Stimulated activated CD4-positive, alpha-beta T cell treated with anti-CD3 and anti-CD28 coated beads, TNF-alpha, amount 100 ng/mL, for 1 hour (primary cell): ENCODE data around the gene ANKS1B.

ENCODE experiments used
- DNase-seq, 3 donors: peaks; one replicate each; pipeline ENCODE4 v3.0.0-alpha.2; 2020; ENCODE audit warnings: low read depth in 3 of 3, low spot score in 1 of 3

The ANKS1B gene

DNA sequence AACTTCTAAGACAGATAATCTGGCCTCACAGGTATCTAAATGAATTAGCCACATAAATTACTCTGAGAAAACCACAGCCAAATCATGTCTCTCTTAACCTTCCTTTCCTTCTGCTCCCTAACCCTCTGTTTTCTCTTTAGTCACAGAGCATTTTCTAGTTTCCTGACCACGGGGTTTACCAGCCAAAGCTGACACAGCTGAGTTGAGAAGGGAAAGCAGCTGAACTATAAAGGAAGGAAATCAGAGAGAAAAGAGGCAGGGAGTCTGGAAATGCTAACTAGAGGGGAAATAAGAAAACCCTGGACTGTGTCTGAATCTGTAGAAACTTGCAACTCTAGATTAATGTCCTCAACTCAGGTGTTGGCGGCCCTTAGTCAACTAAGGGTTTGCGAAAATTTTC lies 24.4 kb downstream of the ANKS1B start:
- DNase-seq: no peak

DNA sequence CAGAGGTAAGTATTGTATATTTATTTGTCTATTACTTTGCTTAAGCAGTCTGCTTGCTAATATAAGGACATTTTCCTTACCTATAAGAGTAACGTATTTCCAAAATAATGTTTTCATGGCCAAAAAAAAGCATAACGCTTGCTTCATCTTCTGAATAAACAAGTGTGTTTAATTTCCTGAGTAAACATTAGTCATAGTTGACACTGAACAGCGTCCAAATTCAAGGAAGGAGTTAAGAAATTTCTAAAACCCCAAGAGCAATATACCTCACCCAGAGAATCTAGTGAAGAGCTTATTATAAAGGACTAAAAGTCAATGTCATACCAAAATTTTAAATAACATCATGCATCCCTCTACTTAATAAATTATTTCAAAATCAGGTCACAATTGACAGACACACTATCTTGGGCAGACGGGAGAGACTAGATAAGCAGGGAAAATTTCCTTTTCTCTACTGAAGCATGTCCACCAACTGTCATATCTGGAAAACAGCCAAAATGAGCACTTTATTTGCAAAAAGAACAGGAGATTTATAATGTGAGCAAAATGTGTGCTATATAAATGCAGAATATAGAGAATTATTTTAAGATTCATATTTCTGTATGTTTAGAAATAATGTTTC lies 25.1 kb downstream of the ANKS1B start:
- no peak for DNase-seq

DNA sequence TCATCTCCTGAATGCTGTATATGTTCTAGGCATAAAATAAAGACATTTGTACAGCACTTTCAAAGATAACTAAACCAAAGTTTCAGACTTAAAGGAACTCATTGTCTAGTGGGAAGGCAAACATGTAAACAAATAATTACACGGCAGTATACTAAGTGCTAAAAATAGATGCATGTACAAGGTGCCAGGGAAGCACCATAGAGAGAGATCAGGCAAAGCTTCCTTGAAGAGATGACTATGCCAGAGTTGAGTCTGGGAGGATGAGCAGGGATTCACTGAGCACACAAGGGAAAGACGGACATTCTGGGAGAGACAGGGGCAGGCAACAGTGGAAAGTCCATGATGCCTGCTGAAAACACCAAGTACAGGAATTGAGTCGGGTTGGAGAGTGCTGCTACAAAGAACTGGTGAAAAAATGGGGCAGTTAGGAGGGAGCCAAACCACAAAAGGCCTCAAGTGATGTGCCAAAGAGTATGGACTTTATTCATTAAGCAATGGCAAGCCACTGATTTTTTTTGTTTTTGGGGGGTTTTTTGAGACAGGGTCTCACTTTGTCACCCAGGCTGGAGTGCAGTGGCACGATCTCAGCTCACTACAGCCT lies 26.8 kb downstream of the ANKS1B start:
- no peak for DNase-seq

DNA sequence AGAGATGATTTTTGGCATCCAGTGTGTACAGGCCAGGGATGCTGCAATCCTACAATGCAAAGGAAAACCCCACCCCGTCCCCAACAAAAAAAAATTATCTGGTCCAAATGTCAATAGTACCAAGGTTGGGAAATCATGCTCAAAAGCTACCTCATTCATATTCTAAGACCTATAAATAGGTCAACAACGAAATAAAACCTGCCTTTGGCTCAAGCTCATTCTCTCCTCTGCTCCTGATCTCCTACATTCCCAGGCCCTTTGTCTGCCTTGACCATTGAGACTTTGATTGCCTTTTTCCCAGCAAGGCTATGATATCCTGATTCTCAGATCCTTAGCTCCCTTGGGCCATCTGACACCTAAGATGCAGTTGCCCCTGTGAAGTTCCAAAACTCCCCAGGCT lies 30.0 kb downstream of the ANKS1B start:
- DNase-seq: no peak

DNA sequence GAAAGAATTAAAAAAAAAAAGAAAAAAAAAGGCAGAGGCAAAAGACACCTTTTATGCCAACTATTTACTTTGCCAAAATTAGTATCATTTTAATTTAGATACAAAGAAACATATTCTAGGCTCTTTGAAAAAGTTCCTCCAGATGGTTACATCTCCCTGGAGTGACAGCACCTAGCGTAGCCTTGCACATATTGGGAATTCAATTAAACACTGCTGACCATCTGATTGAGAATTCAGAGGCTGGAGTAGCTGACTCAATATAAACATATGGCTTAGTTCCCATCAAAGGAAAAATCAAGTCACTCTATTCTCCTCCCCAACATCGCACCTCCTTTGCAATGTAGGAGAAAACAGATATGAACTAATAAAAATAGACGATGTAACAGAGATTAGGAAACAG lies 36.4 kb downstream of the ANKS1B start:
- DNase-seq: no peak

DNA sequence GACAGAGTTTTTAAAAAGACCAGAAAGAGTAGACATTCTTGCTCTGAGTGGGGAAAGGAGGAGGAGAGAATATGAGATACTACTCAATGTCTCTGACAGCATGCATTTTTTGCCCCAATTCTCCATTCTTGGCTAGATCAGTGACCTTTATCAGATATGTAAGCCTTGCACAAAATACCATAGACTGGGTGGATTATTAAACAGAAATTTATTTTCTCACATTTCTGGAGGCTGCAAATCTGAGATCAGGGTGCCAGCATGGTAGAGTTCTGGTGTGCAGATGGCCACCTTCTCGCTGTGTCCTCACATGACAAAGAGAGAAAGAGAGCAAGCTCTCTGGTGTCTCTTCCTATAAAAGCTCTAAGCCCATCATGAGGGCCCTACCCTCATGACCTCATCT lies 38.6 kb downstream of the ANKS1B start:
- no peak for DNase-seq

DNA sequence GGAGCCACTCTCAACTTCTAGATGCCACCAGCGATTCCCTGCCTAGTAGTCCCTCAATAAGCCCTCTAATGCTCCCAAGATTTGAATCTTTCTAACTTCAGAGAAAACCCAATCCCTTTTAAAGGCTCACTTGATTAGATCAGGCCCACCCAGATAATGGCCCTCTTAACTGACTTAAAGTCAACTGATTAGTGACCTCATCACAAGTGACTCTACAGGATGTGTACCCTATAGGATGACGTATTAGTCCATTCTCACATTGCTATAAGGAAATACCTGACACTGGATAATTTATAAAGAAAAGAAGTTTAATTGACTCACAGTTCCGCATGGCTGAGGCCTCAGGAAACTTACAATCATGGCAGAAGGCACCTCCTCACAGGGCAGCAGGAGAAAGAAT lies 49.1 kb downstream of the ANKS1B start:
- DNase-seq: no peak

DNA sequence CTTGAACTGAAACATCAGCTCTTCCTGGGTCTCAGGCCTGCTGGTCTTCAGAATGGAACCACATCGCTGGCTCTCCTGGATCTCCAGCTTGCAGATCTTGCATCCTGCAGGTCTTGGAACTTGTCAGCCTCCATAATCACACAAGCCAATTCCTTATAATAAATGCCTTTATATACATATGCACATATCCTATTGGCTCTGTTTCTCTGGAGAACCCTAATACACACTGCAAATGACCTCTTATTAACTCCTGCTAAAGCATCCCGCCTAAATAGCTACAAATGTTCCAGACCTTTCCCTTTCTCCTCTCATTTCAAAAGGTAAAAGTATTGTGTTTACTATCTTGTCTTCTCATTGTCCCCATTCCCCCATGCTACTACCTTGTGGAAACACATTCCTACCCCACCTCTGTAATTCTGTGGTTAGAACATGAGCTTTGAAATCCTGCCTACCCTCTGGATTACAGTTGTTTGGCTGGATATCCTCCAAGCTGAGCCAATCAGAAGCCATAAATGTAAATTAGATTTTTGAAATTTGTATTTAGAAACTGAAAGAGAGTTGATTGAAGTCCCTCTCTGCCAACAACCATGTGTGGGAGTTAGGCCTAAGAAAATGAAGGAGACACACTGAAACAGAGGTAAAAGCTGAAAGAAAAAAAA lies 58.1 kb downstream of the ANKS1B start:
- DNase-seq: no peak

DNA sequence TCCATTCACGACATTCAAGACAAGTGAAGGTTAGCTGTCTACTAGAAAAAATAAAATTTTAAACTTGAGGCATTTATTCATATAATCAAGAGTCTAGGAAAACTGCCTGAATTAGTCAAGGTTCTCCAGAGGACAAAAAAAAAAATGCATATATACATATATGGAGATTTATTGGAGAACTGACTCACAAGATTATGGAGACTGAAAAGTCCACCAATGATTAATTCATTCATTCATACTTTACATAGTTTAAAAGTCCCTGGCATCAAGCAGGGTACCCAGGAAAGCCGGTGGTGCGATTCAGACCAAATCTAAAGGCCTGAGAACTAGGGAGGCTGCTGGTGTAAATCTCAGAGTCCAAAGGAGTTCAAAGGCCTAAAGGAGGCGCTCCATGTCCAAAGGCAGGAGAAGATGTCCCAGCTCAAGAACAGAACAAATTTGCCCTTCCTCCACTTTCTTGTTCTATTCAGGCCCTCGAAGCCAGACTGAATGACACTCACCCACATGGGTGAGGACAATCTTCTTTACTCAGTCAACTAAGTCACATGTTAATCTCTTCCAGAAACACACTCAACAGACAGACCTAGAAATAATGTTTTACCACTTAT lies 64.3 kb downstream of the ANKS1B start:
- DNase-seq: no peak

DNA sequence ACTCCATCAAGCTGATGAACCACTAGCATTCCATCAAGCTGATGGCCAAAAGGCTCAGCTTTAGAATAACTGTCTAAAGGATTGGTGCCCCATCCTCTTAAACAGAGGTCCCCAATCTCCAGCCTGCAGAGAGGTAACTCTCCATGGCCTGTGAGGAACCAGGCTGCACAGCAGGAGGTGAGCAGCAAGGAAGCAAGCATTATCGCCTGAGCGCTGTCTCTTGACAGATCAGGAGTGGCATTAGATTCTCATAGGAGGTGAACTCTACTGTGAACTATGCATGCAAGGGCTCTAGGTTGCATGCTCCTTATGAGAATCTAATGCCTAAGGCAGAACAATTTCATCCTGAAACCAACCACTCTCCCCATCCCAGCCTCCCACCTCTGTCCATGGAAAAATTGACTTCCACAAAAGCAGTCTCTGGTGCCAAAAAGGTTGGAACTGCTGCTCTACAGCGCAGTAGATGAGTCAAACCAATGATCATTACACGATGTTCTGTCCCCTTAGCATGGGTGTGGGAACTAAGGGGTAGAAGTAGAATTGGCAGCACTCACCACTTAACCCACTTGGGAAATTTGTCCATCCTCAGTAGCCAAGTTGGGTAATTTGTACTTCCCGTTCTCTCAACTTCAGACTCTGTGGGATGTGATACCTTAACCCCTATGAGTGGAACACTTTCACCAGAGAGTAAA lies 66.9 kb downstream of the ANKS1B start:
- DNase-seq: no peak

DNA sequence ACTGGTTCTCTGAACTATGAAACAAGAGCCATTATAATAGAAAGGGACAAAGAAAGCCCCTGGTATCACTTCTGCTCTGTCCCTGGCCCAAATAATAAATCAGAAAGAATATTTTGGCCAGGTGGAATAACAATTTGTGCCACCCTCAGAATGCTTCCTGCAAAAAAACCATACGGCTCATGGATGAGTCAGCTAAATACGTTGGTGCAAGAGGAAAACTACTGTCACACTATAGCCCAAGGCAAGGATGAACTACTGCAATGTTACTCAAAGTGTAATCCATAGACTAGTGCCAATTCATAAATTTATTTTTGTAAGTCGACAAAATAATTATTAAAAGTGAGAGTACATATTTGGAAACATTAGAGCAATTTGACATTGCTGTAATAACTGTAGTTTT lies 68.2 kb downstream of the ANKS1B start:
- no peak for DNase-seq

DNA sequence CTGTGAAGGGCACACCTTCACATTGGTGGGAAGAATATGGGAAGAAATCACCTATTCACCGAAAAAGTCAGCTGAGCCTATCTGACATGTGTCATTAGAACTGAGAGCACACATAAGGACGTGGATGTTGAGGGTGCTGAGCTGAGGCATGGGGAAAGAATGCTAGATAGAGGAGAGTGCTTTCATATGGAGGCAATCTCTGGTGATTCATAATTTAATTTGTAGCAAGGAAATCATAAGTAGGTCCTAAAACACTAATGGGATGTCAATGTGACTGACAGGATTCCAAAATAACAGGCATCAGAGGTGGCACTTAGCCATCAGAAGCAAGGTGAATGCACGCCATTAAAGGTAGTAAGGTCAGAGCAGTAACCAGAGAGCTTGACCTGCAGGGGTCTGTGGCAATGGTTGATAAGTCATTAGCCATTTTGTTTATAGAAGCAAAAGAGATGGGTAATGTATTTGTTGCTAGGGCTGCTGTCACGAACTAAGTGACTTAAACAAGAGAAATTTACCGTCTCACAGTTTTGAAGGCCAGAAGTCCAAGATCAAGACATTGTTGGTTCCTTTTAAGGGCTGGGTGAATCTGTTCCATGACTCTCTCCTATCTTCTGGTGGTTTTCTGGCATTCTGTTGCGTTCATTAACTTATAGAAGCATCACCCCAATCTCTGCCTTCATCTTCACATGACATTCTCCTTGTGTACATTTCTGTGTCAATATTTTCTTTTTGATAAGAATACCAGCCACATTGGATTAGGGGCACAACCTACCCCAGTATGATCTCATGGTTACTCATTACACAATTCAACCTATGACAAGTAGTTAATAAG lies 69.3 kb downstream of the ANKS1B start:
- no peak for DNase-seq

DNA sequence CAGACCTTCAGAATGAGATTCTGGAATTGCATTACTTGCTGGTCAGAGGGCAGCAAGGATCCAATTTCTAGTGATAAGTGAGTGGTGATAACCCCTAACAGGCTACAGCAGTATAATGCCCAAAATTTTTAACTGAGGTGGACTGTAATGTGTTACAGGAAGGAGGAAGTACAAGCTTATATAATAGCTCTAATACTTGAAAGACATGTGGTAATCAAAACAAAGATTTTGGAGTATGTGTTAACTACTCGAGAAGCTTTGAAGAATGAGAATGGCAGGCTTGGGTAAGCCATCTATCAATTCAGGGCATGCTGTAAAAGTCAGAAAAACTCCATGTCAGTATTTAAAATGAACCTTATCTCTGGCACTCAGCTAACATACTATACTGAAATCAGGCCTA lies 70.5 kb downstream of the ANKS1B start:
- no peak for DNase-seq

DNA sequence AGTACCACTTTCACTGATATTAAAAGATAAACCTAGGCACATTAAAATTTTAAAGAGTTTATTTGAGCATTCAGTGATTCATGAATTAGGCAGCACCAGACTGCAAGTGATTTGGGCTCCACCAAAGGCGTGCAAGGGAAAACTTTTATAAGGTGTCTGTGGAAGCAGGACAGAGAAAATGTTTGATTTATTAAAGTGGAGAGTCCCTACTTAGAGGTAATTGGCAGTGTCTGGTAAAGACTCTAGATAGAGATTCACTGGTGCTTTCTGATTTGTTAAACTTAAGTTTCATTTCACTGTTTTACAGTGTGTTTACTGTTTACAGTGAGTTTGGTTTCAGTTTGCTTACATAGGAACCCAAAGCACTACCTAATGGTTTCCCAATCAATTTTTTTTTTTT lies 72.8 kb downstream of the ANKS1B start:
- no peak for DNase-seq

DNA sequence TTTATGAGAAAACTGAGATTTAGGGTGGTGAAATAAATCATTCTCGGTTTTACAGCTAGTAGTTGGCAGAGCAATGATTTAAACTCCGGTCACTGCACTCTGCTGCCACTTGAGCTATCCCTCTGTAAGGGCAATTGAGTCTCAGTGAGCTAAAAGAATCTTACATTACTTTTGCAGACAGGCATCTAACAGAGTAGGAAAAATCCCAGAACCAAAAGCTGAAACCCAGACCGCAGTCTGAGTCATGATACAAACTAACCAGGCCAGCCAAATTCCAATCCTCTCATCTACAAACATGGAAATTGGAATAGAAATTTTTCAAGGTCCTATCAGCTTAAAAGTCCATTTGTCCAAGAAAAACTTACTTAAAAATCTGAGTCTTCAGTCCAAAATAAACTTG lies 73.7 kb downstream of the ANKS1B start:
- DNase-seq: no peak

DNA sequence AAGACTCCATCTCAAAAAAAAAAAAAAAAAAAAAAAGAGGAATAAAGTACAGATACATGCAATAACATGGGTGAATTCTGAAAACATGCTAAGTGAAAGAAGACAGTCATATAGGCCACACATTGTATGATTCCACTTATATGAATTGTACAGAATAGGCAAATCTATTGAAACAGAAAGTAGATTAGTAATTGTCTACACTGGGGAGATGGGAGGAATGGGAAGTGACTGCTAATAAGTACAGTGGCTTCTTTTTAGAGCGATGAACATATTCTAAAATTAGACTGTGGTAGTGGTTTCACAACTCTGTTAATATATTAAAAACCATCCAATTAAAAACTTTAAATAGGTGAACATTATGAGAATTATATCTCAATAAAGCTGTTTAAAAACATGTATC lies 74.4 kb downstream of the ANKS1B start:
- no peak for DNase-seq

DNA sequence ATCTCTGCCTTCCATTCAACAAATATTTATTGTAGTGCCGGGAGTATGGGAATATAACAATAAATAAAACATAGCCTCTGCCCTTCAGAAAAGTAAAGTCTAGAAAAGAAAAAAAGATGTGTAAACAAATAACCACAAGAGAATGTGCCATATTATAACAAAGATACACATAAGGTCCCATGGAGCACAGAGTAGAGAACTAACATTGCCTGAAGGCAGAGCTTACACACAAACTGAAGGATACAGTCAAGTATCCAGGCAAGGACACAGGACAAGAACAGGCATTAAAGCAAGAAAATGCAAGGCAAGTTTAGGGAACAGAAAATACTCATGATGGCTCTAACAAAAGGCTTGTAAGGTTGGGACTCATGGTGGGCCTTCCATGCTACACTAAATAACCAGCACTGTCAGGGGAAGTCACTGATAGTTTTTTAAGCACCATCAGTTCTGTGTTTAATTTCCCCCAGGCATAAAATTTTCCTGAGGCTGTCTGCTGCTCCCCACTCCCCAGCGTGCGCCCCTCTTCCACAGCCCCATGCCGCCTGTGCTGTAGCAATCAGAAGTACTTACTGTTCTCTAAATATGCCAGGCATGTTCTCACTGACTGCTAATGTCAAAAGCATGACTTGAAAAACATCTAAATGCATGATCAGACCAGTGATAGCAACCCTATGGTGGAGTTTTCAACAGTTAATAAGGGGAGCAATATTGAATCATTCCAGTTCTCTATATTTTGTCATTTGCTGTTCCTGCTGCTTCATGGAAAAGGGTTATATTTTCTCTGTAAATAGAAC lies 77.8 kb downstream of the ANKS1B start:
- no peak for DNase-seq

DNA sequence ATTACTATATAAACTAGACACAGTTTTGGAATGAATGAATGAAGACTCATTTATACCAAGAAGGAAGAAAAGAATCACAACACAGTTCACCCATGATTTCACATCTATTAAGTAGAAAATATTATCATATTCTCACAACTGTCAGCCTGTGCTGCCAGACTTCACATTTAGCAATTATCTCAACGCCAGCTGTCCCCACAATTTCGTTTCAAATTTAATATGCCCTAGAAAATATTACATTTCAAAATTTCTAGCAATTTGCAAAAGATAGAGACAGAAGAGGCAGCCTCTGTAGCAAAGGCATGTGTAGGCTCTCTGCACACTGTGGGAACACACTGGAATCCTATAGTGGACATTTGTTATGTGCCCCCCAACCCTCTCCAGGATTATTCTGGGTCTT lies 83.6 kb downstream of the ANKS1B start:
- DNase-seq: no peak

DNA sequence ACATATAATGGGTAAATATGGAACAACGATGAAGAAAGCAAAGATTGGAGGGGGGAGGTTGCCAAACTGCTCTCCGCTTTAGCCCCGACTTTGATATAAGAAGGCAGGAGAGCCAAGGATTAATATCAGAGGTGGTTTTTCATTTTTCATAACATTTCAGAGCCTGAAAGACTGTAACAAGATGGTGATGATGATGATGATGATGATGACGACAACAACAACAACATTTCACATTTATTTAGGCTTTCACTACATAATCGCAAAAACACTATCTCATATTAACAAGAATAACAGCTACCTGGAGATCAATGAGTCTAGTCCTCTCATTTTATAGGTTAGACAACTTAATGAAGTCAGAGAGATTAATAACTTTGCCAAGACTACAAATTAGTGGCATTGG lies 86.1 kb downstream of the ANKS1B start:
- DNase-seq: no peak

DNA sequence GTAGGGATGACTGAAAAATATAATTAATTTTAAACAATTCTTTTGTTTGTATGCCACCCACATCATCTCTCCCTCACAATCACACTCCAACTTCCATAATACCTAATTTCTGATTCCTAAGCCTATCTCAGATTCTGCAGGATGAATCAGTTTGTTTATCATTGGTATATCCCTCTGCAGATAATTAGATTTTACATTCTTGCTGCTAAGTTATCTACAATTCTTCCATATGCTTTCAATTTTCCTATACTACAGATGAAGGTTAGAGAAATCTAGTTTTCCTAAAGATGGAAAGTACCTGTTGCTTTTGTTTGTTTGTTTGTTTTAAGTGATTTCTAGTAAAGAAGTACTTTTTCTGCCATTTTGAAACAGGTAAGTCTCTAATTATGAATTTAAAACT lies 105.3 kb downstream of the ANKS1B start:
- DNase-seq: no peak
